GM06990 (cell line): ENCODE results near the gene PLEKHB2.

Experiments used
- DNase-seq: peaks from one replicate; pipeline ENCODE4 v3.0.0-alpha.2; 2011; ENCODE audit not compliant: insufficient read length; ENCODE audit errors: extremely low read depth
- H3K27me3 ChIP-seq: replicated peaks from 2 replicates; pipeline ENCODE4 v1.6.0; 2011; ENCODE audit warnings: low read length; ENCODE audit not compliant: control insufficient read depth, insufficient read depth
- H3K36me3 ChIP-seq: 2 replicates; pipeline ENCODE4 v1.5.1; 2011; ENCODE audit warnings: low read length; ENCODE audit not compliant: control insufficient read depth, insufficient read depth
- H3K4me3 ChIP-seq: replicated peaks from 2 replicates; pipeline ENCODE4 v1.5.1; 2011; ENCODE audit warnings: low read depth, mild to moderate bottlenecking, control low read depth, low read length
- TF ChIP-seq, protein P1 (sequence below): IDR thresholded peaks from 2 replicates; pipeline ENCODE4 v1.5.1; 2011; ENCODE audit warnings: low read length, control low read depth, mild to moderate bottlenecking, inconsistent platforms; ENCODE audit not compliant: insufficient read depth, poor library complexity, severe bottlenecking

Gene PLEKHB2

DNA sequence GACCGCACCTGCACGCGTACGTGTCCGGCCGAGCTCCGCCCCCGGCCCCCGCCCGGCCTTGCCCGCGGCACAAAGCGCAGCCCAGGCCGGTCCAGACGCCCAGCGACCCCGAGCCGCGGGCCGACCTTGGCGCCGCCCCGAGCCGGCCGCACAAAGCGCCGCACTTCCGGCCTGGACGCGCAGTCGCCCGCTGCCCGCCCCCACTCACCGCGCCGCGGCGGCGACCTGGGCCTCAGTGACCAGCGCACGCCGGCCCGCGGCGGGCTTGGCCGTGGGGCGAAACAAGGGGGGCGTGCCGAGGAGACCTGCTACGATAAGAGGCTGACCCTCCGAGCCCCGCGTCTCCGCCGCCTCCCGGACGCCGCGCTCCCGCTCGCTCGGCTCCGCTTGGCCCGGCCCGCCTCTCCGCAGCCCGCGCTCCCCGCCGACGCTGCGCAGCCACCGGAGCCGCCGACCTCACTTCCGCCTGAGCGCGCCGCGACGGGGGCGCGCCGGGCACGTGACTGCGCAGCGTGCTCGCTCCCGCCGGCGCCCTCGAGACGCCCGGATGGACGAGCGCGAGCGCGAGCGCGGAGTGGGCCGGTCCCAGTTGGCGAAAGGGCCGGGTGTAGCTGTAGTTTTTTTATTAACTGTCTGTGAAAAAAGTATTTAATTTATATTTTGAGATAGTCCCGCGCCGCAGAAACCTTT lies 12.0 kb upstream of the PLEKHB2 start, which contains the start of gene FAM168B:
Gene FAM168B (minus strand): TSS at position 455 of the 690 bp plus-strand sequence. CDS start 10,814 bp downstream, outside the sequence.
- Histone ChIP-seq H3K27me3 (no peaks in the 10 kb centered on the region), H3K36me3 (no peaks in the 10 kb centered on the region; the same call in 1 of the 2 replicates), H3K4me3 (peak within 1 kb of the TSS; percentile 80)
- TF ChIP-seq, protein P1, sequence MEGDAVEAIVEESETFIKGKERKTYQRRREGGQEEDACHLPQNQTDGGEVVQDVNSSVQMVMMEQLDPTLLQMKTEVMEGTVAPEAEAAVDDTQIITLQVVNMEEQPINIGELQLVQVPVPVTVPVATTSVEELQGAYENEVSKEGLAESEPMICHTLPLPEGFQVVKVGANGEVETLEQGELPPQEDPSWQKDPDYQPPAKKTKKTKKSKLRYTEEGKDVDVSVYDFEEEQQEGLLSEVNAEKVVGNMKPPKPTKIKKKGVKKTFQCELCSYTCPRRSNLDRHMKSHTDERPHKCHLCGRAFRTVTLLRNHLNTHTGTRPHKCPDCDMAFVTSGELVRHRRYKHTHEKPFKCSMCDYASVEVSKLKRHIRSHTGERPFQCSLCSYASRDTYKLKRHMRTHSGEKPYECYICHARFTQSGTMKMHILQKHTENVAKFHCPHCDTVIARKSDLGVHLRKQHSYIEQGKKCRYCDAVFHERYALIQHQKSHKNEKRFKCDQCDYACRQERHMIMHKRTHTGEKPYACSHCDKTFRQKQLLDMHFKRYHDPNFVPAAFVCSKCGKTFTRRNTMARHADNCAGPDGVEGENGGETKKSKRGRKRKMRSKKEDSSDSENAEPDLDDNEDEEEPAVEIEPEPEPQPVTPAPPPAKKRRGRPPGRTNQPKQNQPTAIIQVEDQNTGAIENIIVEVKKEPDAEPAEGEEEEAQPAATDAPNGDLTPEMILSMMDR: no peak
- peak; percentile 97 for DNase-seq

DNA sequence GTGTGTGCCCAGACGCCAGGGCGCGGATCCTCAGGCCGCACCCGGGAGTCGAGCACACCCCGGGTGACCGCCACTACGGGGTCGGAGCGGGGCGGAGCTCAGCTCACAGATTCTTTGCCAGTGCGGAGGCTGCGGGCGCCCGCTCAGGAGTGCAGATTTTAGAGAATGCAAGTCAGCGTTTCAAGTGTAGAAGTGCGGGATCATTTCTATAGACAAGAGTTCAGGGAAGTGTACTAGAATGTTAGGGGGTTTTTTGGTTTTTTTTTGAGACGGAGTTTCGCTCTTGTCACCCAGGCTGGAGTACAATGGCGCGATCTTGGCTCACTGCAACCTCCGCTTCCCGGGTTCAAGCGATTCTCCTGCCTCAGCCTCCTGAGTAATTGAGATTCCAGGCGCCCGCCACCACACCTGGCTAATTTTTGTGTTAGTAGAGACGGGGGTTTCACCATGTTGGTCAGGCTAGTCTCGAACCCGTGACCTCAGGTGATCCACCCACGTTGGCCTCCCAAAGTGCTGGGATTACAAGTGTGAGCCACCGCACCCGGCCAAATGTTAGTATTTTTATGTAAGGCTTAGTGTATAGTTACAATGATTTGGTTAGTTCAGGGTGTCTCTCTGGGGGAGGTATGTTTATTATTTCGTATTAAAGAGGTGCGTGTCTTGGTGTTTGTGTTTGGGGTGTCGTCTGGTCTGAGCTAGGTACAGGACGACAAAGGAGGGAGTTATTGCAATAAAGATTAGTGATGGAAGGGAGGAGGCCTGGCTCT lies 11.3 kb upstream of the PLEKHB2 start:
- H3K4me3 ChIP-seq: peak overlapping the region; percentile 75
- H3K36me3 ChIP-seq: no peaks in the 10 kb centered on the region; the same call in 1 of the 2 replicates
- no peak for DNase-seq
- no peaks in the 10 kb centered on the region for H3K27me3 ChIP-seq
- TF ChIP-seq, protein P1: no peak

DNA sequence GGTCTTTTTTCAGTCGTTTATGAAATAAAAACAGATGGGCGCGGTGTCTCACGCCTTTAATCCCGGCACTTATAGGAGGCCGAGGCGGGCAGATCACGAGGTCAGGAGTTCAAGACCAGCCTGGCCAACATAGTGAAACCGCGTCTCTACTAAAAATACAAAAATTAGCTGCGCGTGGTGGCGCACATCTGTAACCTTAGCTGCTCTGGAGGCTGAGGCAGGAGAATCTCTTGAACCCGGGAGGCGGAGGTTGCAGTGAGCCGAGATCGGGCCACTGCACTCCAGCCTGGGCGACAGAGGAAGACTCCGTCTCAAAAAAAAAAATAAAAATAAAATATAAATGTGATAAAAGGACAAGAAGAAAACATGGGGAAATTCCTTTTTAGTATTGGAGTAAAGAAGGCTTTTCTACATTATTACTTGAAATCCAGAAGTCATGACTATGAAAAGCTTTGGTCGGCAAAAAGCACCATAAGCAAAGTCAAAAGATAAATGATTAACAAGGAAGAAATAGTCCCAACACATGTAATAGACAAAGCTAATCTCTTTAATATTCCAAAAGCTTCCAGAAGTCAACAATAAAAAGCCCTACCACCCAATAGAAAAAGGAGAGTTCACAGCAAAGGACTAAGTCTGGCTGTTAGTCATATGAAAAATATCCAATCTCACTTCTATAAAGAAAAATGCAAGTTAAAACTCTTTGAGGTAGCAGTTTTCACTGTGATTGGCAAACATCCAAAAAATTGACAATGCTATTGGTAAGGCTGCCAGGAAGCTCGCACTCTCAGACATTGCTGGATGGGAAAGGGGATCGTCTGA lies 10.5 kb upstream of the PLEKHB2 start:
- H3K4me3 ChIP-seq: no peak overlapping the region
- no peaks in the 10 kb centered on the region for H3K27me3 ChIP-seq
- no peak for DNase-seq
- H3K36me3 ChIP-seq: no peaks in the 10 kb centered on the region
- TF ChIP-seq, protein P1: no peak

DNA sequence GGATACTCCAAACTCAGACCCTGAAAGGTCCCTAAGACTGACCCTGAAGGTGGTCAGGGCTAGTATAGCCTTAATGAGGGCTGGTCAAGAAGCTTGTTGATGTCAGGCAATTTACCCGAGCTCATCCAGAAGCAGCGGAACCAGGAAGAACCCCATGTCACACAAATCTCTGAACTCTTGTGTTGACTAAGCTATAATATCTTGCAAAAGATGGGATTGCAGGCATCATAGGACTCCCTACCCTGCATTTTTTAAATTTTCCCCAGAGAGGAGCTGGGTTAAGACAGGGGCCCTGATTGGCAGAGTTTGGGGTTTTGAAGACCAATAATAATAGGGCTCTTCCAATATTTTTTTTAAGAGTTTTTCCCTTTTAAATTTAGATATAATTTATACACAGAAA lies 2.0 kb upstream of the PLEKHB2 start:
- no peaks in the 10 kb centered on the region for H3K36me3 ChIP-seq
- no peak overlapping the region for H3K4me3 ChIP-seq
- DNase-seq: no peak
- TF ChIP-seq, protein P1: no peak
- H3K27me3 ChIP-seq: no peaks in the 10 kb centered on the region

DNA sequence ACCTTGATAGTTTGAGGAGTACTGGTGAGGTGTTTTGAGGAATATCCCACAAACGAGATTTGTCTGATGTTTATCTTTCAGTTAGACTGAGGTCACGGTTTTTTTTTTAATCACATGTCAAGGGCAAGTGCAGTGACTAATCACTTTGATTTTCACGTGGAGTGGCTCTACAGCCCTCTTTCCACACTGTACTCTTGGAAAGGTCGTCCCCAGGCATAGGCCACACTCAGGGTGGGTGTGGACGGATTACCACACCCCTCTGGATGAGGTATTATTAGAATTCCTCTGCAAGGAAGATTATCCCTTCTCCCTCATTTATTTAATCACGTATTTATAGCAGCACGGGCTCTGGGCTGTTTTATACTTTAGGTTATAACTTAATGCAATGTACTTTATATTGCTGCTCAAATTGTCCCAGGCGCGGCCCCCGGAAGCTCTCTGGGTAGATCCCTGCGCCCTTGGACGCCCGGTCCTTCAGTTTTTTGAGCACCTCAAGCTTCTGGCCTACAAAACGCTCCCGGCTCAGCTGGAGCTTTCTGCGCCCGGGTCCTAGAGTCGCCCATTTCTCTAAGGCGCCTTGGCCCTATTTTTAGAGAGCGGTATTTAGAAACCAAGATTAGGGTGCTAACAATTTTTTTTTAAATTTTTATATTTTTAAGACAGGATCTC lies 515 bp upstream of the PLEKHB2 start:
- peak overlapping the region; percentile 84 for H3K4me3 ChIP-seq
- DNase-seq: no peak
- TF ChIP-seq, protein P1: no peak
- no peaks in the 10 kb centered on the region for H3K36me3 ChIP-seq
- no peaks in the 10 kb centered on the region for H3K27me3 ChIP-seq
